ENCODE results near the gene ANLN.

GRCh38 chr7:36496576-36496975 is 106.9 kb downstream of the ANLN start:
- TF ChIP-seq, protein P1, sequence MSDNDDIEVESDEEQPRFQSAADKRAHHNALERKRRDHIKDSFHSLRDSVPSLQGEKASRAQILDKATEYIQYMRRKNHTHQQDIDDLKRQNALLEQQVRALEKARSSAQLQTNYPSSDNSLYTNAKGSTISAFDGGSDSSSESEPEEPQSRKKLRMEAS (IDR thresholded peaks at IDR 0.05), result no peak
- no peak for TF ChIP-seq CTCF (IDR thresholded peaks at IDR 0.05; ENCODE audit: low read depth, low read length, missing input control)
- no peak for TF ChIP-seq RAD21 (IDR thresholded peaks at IDR 0.05)
- no peak for TF ChIP-seq REST (IDR thresholded peaks at IDR 0.05)
- no peak for TF ChIP-seq ATF3 (IDR thresholded peaks at IDR 0.05)
- no peak for TF ChIP-seq HNF4A (conservative IDR thresholded peaks at IDR 0.05)
- no peak for TF ChIP-seq YY1 (IDR thresholded peaks at IDR 0.05)
- no peak for TF ChIP-seq TAF1 (conservative IDR thresholded peaks at IDR 0.05)
- TF ChIP-seq FOXA1 (IDR thresholded peaks at IDR 0.05), result no peak
- no peak for TF ChIP-seq HNF4G (IDR thresholded peaks at IDR 0.05)
- no peak for TF ChIP-seq EGR1 (IDR thresholded peaks at IDR 0.05; ENCODE audit: low read depth in 2 of 2)
- no peak for TF ChIP-seq GABPA (IDR thresholded peaks at IDR 0.05 in 1 of 2, conservative IDR thresholded peaks at IDR 0.05 in 1 of 2)
- no peak for TF ChIP-seq ZBTB33 (IDR thresholded peaks at IDR 0.05)

Data from liver (tissue), 3 donors.